Testis (tissue), 3 donors: ENCODE measurements around the gene GUCY2C. TPM values are rescaled to one million over a fixed set of nuclear protein-coding genes. Genes with fewer than 3 reads are reported as not detected.

Experiments used
- DNase-seq: peaks from one replicate; pipeline ENCODE4 v3.0.0-alpha.2; 2019
- H3K27ac ChIP-seq, 2 donors: fragments of 200-600 bp; sonication (generic); one replicate each; pipeline ENCODE4 v1.5.1; 2019
- H3K27me3 ChIP-seq: fragments of 200-600 bp; sonication (generic); one replicate; pipeline ENCODE4 v1.5.1; 2019
- H3K36me3 ChIP-seq: fragments of 200-600 bp; sonication (generic); one replicate; pipeline ENCODE4 v1.5.1; 2017; ENCODE audit warnings: low read depth; ENCODE audit errors: missing control alignments
- H3K4me1 ChIP-seq: fragments of 200-600 bp; sonication (generic); one replicate; pipeline ENCODE4 v1.5.1; 2019
- H3K4me3 ChIP-seq, 2 donors: fragments of 200-600 bp; sonication (generic); one replicate each; pipeline ENCODE4 v1.5.1; 2017 to 2019
- H3K9me3 ChIP-seq: fragments of 200-600 bp; sonication (generic); one replicate; pipeline ENCODE4 v1.5.1; 2017
- CTCF ChIP-seq, 3 experiments: fragments of 450-650 bp in 2 of 3; fragments of 200-600 bp in 1 of 3; sonication (generic) in 1 of 3; IDR thresholded peaks; one replicate each; pipeline ENCODE4 v1.5.1; 2016 to 2019; ENCODE audit warnings: antibody characterized with exemption in 3 of 3, mild to moderate bottlenecking in 2 of 3, moderate library complexity in 1 of 3
- POLR2A ChIP-seq: fragments of 450-650 bp; IDR thresholded peaks from one replicate; pipeline ENCODE4 v1.6.1; 2017; ENCODE audit warnings: antibody characterized with exemption, mild to moderate bottlenecking, moderate library complexity
- WGBS, 2 donors: methylation state at CpG; one replicate each; pipeline ENCODE4 v1.1.5; 2018; 5-methylcytosine and 5-hydroxymethylcytosine counted together
- intact Hi-C: fragments of 100-400 bp; cut with DNase I; formaldehyde crosslinking; loops from one replicate; pipeline ENCODE4 v1.15.1; 2023; ENCODE audit warnings: low total_unique reads
- polyA plus RNA-seq: library from polyadenylated mRNA; stranded (reverse); fragments of 350-450 nt; fragmentation: Illumina TruSeq; extraction: RNeasy Lipid Tissue Mini Kit (QIAGEN cat#74804); gene quantifications from one replicate; pipeline ENCODE4 v1.2.3, GENCODE V29; 2014; ENCODE audit warnings: low read depth, low replicate concordance; ENCODE audit not compliant: insufficient read depth
- total RNA-seq, 2 donors: library from RNA; depleted of rRNA; stranded (reverse); fragments of >200 nt; gene quantifications; one replicate each; pipeline ENCODE4 v1.2.3, GENCODE V29; 2016

GUCY2C gene
- total and polyA plus RNA-seq, 3 donors from 2014 or later = 0.12 to 0.39 (median 0.15) TPM

- intact Hi-C loops = no loop called here
- H3K27me3 ChIP-seq = no peaks in the 10 kb centered on the region
- WGBS, 2 donors = 28 to 33% methylated on average over 8 of the region's 8 CpGs
- TF ChIP-seq CTCF (IDR thresholded peaks at IDR 0.05) = peak; percentile 66 to 83 (median 82)
- TF ChIP-seq POLR2A = no peak
- peak; percentile 86 for DNase-seq
- H3K4me3 ChIP-seq = no peak overlapping the region
- H3K36me3 ChIP-seq = no peaks in the 10 kb centered on the region
- H3K27ac ChIP-seq = no peak overlapping the region
- no peaks in the 10 kb centered on the region for H3K4me1 ChIP-seq
- no peaks in the 10 kb centered on the region for H3K9me3 ChIP-seq
Measured at GRCh38 chr12:14629832-14630710, 66.3 kb downstream of the GUCY2C start.

- DNase-seq = no peak
- TF ChIP-seq POLR2A = no peak
- no peak for TF ChIP-seq CTCF (IDR thresholded peaks at IDR 0.05)
- no peaks in the 10 kb centered on the region for H3K4me1 ChIP-seq
- no peaks in the 10 kb centered on the region for H3K9me3 ChIP-seq
- H3K4me3 ChIP-seq = no peak overlapping the region
- no peak overlapping the region for H3K27ac ChIP-seq
- intact Hi-C loops = no loop called here
- 70 to 74% methylated on average over 5 of the region's 5 CpGs for WGBS, 2 donors
- no peaks in the 10 kb centered on the region for H3K27me3 ChIP-seq
- H3K36me3 ChIP-seq = no peaks in the 10 kb centered on the region
Measured at GRCh38 chr12:14628771-14629170, 67.6 kb downstream of the GUCY2C start.

GRCh38 chr12:14621826-14622225 lies 74.6 kb downstream of the GUCY2C start:
- no peak overlapping the region for H3K27ac ChIP-seq
- H3K36me3 ChIP-seq = no peaks in the 10 kb centered on the region
- TF ChIP-seq CTCF (IDR thresholded peaks at IDR 0.05) (no peak), POLR2A (no peak)
- DNase-seq = no peak
- H3K4me3 ChIP-seq = no peak overlapping the region
- intact Hi-C loops = no loop called here
- 85 to 90% methylated on average over 3 of the region's 3 CpGs for whole genome bisulfite sequencing, 2 donors
- no peaks in the 10 kb centered on the region for H3K9me3 ChIP-seq
- H3K4me1 ChIP-seq = no peaks in the 10 kb centered on the region
- no peaks in the 10 kb centered on the region for H3K27me3 ChIP-seq

GRCh38 chr12:14619741-14620501 lies 76.5 kb downstream of the GUCY2C start:
- intact Hi-C loops = no loop called here
- Histone ChIP-seq H3K27me3 (no peaks in the 10 kb centered on the region), H3K4me1 (no peaks in the 10 kb centered on the region), H3K36me3 (no peaks in the 10 kb centered on the region), H3K4me3 (no peak overlapping the region), H3K27ac (no peak overlapping the region), H3K9me3 (no peaks in the 10 kb centered on the region)
- no peak for TF ChIP-seq CTCF (IDR thresholded peaks at IDR 0.05)
- TF ChIP-seq POLR2A = no peak
- no peak for DNase-seq
- WGBS, 2 donors = 93 to 99% methylated on average over 6 of the region's 6 CpGs
